ENCODE measurements around the gene IL1RN. TPM values are rescaled to one million over a fixed set of nuclear protein-coding genes. Genes with fewer than 3 reads are reported as not detected.

The IL1RN gene
- total RNA-seq, 4 donors from 2014 or later: 0.51 to 0.91 TPM; not detected in 2

DNA sequence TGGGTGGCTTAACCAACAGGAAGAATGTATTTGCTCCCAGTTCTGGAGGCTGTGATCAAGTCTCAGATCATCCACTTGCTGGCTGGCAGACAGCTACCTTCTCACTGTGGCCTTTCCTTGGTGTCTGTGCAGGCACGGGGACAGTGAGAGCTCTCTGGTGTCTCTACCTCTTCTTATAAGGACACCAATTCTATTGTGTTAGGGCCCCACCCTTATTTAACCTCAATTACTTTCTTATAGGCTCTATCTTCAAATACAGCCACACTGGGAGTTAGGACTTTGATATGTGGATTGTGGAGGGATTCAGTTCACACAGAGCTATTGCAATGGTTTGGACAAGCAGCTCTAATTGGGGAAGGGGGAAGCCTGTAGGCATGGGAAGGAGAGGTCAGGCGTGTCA, 25.3 kb upstream of the IL1RN start:
- TF ChIP-seq POLR2A (IDR thresholded peaks at IDR 0.05): no peak
- TF ChIP-seq, protein P1, sequence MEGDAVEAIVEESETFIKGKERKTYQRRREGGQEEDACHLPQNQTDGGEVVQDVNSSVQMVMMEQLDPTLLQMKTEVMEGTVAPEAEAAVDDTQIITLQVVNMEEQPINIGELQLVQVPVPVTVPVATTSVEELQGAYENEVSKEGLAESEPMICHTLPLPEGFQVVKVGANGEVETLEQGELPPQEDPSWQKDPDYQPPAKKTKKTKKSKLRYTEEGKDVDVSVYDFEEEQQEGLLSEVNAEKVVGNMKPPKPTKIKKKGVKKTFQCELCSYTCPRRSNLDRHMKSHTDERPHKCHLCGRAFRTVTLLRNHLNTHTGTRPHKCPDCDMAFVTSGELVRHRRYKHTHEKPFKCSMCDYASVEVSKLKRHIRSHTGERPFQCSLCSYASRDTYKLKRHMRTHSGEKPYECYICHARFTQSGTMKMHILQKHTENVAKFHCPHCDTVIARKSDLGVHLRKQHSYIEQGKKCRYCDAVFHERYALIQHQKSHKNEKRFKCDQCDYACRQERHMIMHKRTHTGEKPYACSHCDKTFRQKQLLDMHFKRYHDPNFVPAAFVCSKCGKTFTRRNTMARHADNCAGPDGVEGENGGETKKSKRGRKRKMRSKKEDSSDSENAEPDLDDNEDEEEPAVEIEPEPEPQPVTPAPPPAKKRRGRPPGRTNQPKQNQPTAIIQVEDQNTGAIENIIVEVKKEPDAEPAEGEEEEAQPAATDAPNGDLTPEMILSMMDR (IDR thresholded peaks at IDR 0.05 in 4 of 5, conservative IDR thresholded peaks at IDR 0.05 in 1 of 5): no peak
- H3K36me3 ChIP-seq: no peaks in the 10 kb centered on the region
- no peaks in the 10 kb centered on the region for H3K4me1 ChIP-seq
- no peak for DNase-seq
- no peaks in the 10 kb centered on the region for H3K9me3 ChIP-seq
- no peak overlapping the region for H3K4me3 ChIP-seq
- intact Hi-C loops (cut with DNase I; ENCODE audit: low total_unique reads) (no loop called here), in situ Hi-C loops (cut with MboI; ENCODE audit: low sequenced_read_pairs in 4 of 4) (no loop called here)
- H3K27ac ChIP-seq: no peak overlapping the region
- ATAC-seq: no peak
- H3K27me3 ChIP-seq: no peaks in the 10 kb centered on the region

DNA sequence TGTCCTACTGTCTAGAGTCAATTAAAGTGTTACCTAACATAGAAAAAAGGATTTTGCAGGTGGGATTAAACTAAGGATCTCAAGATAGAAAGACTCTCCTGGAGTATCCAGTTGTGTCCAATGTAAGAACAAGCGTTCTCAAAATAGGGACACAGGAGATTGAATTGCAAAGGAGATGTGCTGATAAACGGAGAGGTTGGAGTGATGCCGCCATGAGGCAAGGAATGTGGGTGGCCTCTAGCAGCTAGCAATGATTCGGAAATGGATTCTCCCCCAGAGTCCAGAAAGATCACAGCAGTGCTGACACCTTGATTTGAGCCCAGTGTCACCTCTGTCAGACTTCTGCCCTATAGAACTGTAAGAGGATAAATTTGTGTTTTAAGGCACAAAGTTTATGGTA, 24.1 kb upstream of the IL1RN start:
- Histone ChIP-seq H3K4me1 (no peaks in the 10 kb centered on the region), H3K27me3 (no peaks in the 10 kb centered on the region), H3K27ac (no peak overlapping the region), H3K36me3 (no peaks in the 10 kb centered on the region), H3K4me3 (no peak overlapping the region), H3K9me3 (no peaks in the 10 kb centered on the region)
- ATAC-seq (no peak), DNase-seq (no peak)
- intact Hi-C loops (cut with DNase I; ENCODE audit: low total_unique reads): no loop called here
- TF ChIP-seq, protein P1 (IDR thresholded peaks at IDR 0.05 in 4 of 5, conservative IDR thresholded peaks at IDR 0.05 in 1 of 5): no peak
- no peak for TF ChIP-seq POLR2A (IDR thresholded peaks at IDR 0.05)
- in situ Hi-C loops (cut with MboI; ENCODE audit: low sequenced_read_pairs in 4 of 4): no loop called here

DNA sequence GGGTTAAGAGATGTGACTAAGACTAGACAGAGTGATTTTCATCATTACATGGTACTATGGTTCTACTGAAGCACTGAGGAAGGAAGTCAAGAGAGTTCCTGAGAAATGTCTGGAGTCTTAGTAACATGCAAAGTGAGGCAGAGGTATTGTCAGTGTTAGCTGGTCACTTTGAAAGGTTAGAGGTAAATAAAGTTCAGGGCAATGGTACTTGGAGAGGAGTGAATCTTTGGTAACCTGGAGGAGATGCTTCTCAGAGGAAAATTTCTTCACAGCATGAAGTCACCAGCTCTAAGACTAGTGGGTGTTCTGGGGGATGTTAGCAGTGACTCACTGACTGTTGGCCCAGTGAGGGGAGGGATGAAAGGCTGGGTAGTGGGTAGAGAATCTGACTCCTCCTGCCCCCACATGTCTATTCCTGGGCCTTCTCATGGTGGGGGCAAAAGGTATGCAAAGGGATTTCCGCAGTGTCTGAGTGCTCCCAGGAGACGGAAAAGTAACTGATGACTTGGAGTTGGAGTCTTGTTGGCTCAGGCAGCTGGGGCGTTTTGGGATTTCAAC, 23.3 kb upstream of the IL1RN start:
- H3K4me1 ChIP-seq: no peaks in the 10 kb centered on the region
- in situ Hi-C loops (cut with MboI; ENCODE audit: low sequenced_read_pairs in 4 of 4): no loop called here
- no peak overlapping the region for H3K4me3 ChIP-seq
- H3K9me3 ChIP-seq: no peaks in the 10 kb centered on the region
- no peaks in the 10 kb centered on the region for H3K36me3 ChIP-seq
- ATAC-seq: no peak
- intact Hi-C loops (cut with DNase I; ENCODE audit: low total_unique reads): no loop called here
- no peak for DNase-seq
- H3K27me3 ChIP-seq: no peaks in the 10 kb centered on the region
- H3K27ac ChIP-seq: no peak overlapping the region
- no peak for TF ChIP-seq POLR2A (IDR thresholded peaks at IDR 0.05)
- TF ChIP-seq, protein P1 (IDR thresholded peaks at IDR 0.05 in 4 of 5, conservative IDR thresholded peaks at IDR 0.05 in 1 of 5): no peak

DNA sequence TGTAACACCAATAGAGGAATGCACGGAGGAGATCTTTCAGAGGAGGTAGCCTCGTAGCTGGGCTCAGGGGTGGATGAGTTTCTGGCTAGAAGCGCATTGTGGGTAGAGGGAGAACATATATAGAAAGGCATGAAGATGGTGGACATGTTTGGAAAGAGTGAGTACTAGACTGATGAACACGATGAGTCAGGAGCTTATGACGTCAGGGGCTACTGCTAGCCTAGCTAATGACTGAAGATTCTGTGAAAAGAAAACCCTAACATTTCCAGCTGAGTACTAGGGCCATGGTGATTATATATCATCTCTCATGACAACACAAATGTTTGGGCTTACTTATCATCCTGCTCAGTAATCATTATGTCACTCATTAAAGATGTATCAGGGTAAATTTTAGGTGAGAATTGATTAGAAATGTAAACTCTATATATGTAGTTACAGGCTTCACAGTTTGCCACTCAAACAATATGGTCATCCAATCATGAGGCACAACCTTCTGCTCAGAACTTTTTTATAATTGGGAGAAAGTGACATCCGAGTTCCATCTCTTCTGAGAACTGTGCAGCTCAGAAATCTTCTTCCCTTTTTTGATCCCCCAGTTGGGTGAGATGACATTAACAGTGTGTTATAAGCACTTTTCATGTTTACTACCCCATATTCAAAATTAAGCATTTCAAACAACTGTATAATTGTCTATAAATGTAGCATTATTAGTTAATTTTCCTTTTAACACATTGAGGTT, 22.2 kb upstream of the IL1RN start:
- H3K4me1 ChIP-seq: no peaks in the 10 kb centered on the region
- no peak overlapping the region for H3K27ac ChIP-seq
- H3K9me3 ChIP-seq: no peaks in the 10 kb centered on the region
- ATAC-seq (no peak), DNase-seq (no peak)
- no peaks in the 10 kb centered on the region for H3K36me3 ChIP-seq
- TF ChIP-seq POLR2A (IDR thresholded peaks at IDR 0.05): no peak
- TF ChIP-seq, protein P1 (IDR thresholded peaks at IDR 0.05 in 4 of 5, conservative IDR thresholded peaks at IDR 0.05 in 1 of 5): no peak
- in situ Hi-C loops (cut with MboI; ENCODE audit: low sequenced_read_pairs in 4 of 4): no loop called here
- H3K27me3 ChIP-seq: no peaks in the 10 kb centered on the region
- intact Hi-C loops (cut with DNase I; ENCODE audit: low total_unique reads): no loop called here
- H3K4me3 ChIP-seq: no peak overlapping the region
